Activated gamma-delta T cell (primary cell): ENCODE results near the gene MCM9.
"Not testable (repeated sequence)": the region's sequence is repeated elsewhere in the genome, so short reads cannot be mapped to it uniquely, and the experiment has no call there.

ENCODE experiments used
- DNase-seq: peaks from one replicate; lab custom pipeline; 2025; lab: John Stamatoyannopoulos, UW

MCM9 gene

GRCh38 chr6:118893064-118893806, 41.7 kb downstream of the MCM9 start:
- DNase-seq: no peak

GRCh38 chr6:118892355-118892991, 42.5 kb downstream of the MCM9 start:
- no peak for DNase-seq

DNA sequence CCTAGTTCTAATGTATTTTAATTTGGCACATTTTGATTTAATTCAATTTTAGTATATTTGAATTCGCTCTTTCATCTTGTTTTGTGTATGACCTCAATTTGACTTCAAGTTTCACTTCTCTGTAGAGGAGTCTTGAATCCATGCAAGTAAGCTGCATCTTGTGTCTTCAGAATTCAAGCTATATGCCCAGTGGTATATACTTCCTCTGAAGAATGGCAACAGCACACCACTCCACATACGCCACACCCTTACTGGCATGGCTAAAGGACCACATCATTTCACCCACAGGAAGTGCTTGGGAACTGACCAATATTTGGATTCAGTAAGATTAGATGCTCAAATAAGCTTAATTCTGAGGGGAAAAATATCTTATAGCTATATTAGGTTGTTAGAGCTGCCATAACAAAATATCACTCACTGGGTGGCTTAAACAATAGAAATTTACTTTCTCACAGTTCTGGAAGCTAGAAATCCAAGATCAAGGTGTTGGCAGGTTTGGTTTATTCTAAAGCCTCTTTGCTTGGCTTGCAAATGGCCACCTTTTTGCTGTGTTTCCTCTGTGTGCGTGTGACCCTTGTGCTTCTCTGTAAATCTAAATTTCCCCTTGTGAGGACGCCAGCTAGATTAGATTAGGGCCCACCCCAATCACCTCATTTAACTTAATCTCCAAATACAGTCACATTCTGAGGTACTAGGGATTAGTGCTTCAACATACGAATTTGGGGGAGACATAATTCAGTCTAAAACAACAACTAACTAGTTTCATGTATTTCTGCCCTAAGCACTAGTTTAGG, 43.8 kb downstream of the MCM9 start:
- no peak for DNase-seq

DNA sequence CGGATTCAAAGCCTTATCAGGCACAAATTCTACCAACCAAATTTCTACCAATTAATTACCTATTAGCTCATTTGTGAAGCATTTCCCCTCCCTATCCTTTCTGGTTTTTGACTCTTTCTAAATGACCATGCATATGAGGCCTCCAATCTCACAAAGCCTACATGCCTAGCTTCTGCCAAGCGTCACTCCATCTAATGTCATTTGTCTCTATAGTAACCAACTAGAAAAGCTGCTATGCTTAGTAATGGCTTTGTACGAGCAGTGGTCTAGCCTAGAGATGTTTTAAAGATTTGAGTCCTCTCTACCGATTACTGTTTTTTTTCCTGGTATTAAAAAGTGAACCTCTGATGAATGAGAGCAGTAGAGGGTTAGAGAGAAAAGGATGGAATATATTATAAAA, 45.8 kb downstream of the MCM9 start:
- no peak for DNase-seq

DNA sequence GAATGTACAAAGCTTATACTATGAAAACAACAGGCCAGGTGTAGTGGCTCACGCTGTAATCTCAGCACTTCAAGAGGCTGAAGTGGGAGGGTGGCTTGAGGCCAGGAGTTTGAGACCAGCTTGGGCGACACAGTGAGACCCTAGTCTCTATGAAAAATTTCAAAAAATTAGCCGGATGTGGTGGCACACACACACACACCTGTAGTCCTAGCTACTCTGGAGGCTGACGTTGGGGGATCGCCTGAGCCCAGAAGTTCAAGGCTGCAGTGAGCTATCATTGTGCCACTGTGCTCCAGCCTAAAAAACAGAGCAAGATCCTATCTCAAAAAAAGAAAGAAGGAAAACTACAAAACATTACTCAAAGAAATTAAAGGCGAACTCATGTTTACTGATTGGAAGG, 48.3 kb downstream of the MCM9 start:
- no peak for DNase-seq

DNA sequence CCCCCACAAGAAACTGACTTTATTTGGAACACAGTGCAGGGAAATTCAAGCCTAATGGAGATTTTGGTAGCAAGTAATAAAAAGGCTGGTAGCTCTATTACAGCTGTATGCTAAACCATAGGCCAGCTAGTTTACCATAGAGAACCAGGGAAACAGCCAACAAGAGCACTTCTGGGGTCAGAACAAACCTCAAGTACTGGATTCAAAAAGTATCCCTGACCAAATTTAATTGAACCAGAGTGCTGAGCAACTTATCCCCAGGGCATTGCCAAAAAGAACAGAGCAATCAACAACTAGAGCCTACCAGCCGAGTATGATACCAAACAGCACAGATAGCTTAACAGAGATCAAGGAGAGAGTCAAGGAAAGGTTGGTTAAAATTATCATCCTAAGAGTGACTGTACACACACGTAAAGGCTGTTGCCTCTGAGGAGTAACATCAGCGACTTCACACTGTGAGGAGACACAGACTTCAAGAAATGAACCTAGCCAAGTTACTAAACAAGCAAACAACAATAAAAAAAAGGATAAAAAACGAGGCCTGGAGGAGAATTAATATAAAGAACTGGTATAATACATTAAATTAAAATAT, 52.5 kb downstream of the MCM9 start:
- DNase-seq: no peak

DNA sequence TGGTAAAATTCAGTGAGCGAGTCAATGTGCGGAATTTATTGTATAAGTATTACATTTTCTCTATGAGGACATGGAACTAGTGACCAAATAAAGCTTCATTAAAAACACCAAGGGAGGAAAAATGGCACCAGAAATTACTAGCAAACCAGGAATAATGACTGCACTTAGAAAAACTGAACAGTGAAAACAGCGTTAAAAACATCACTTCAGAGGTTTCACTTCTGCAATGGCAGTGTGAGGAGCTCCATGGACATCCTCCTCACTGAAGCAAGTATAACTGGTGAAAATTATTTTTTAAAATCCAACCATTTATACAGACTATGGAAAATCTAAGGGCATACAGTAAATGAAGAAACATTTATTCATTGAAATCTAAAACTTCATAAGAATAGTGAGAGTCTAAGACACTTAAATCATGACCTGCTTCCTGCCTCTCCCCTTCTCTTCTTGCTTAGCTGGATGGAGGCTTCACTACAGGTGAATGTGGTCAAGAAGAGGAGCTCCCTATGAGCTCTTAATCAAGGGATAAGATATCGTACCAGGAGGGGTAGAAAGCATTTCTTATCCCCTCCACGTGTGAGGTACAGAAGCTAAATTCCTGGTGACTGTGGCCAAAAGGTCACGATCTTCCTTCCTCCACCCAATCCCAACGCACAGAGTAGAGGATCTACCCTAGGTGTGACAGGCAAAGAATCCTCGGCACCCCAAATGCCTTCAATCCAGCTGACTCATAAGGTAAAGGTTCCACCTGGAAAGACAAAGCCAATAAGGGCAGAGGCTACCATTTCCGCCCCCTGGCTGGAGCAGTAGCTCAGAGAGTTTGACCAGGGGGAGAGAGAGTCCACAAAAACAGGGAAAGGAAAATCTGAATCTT, 53.3 kb downstream of the MCM9 start:
- no peak for DNase-seq

GRCh38 chr6:118877806-118878205, 57.2 kb downstream of the MCM9 start:
- DNase-seq: no peak

DNA sequence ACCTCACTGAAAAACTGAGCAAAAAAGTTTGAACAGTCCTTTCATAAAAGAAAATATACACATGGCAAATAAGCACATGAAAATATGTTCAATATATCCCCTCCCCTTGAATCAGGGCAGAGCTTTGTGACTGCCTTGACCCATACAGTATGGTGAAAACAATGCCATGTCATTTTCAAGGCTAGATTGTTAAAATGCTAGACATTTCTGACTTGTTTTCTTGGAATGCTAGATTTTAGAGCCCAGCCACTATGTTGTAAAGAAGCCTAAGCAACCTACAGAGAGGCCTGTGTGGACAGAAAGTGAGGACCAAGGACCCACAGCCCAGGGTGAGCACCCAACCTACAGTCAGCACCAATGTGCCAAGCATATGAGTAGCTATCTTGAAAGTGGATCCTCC, 58.1 kb downstream of the MCM9 start:
- no peak for DNase-seq

GRCh38 chr6:118876198-118876597, 58.8 kb downstream of the MCM9 start:
- DNase-seq: no peak

DNA sequence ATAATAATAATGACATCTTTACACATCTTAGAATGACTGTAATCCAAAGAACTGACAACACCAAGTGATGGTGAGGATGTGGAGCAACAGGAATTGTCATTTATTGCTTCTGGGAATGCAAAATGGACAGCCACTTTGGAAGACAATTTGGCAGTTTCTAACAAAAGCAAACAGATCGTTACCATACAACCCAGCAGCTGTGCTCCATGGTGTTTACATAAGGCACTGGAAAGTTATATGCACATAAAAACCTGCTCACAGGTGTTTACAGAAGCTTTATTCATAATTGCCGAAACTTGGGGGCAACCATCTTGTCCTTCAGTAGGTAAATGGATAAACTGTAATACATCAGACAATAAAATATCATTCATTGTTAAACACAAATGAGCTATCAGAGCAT, 59.3 kb downstream of the MCM9 start:
- no peak for DNase-seq

GRCh38 chr6:118873239-118873638, 61.7 kb downstream of the MCM9 start:
- no peak for DNase-seq

DNA sequence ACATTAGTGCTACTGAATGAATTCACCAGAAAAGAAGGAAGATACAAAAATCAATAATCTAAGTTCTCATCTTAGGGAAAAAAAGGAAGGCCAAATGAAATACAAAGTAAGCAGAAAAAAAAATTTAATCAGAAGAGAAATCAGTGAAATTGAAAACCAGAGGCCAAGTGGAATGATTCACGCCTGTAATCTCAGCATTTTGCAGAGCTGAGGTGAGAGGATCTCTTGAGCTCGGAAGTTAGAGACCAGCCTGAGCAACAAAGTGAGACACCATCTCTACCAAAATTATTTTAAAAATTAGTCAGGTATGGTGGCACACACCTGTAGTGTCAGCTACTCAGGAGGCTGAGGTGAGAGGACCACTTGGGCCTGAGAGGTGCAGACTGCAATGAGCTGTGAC, 62.2 kb downstream of the MCM9 start:
- DNase-seq: no peak

DNA sequence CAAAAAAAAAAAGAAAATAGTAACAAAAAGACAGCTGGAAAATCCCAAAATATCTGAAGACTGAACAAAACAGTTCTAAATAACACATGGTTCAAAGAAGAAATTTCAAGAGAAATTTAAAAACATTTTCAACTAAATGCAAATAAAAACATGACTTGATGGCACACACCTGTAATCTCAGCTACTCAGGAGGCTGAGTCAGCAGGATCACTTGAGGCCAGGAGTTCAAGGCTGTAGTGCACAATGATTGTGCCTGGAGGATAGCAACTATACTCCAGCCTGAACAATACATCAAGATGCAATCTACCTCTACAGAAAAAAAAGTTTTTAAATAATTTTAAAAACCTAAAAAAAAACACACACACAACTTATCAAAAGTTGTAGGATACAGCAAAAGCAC, 62.6 kb downstream of the MCM9 start:
- no peak for DNase-seq

GRCh38 chr6:118871331-118871730, 63.6 kb downstream of the MCM9 start:
- no peak for DNase-seq

DNA sequence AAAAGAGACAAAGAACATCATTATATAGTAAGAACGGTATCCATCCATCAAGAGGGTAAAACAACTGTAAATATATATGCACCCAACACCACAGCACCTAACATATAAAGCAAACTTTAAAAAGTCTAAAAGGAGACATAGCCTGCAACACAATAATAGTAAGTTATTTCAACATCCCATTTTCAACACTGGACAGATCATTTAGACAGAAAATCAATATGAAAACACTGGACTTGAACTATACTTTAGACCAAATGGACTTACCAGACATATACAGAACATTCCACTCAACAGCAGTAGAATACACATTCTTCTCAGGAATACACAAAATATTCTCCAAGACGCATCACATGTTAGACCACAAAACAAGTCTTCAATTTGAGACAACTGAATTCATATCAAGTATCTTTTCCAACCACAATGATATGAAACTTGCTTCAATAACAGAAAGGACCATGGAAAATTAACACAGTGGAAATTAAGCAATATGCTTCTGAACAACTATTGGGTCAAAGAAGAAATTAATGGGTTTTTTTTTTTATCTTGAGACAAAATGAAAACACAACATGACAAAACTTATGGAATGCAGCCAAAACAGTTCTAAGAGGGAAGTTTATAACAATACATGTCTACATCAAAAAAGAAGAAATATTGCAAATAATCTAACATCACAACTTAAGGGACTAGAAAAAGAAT, 64.9 kb downstream of the MCM9 start:
- no peak for DNase-seq

- no peak for DNase-seq
Measured at GRCh38 chr6:118869350-118869749, 65.6 kb downstream of the MCM9 start.

DNA sequence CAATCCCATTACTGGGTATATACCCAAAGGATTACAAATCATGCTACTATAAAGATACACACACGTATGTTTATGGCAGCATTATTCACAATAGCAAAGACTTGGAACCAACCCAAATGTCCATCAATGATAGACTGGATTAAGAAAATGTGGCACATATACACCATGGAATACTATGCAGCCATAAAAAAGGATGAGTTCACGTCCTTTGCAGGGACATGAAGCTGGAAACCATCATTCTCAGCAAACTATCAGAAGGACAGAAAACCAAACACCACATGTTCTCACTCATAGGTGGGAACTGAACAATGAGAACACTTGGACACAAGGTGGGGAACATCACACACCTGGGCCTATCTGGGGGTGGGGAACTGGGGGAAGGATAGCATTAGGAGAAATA, 66.1 kb downstream of the MCM9 start:
- not testable (repeated sequence) for DNase-seq

DNA sequence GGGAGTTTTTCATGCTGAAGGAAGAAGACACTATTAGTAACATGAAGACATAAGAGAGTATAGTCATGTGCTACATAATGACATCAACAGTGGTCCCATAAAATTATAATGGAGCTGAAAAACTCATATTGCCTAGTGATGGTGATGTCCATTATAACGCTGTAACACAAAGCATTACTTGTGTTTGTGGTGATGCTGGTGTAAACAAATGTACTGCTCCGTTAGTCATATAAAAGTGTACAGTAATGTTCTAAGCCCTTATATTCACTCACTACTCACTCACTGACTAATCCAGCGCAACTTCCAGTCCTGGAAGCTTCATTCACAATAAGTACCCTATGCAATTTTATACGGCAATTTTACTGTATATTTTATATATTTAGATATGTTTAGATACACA, 67.8 kb downstream of the MCM9 start:
- DNase-seq: no peak

DNA sequence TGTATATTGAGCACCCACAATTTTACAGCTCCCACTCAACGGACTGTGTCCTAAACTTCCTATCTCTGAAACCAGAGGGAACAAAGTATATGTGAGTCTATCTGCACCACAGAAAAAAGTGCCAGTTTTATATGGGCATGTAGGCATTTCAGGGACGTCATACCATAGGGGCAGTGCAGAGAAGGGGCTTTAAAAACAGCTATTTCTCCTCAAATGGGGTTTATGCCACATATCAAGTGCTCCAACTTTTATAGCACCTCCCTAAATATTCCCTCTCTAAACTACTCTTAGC, 69.9 kb downstream of the MCM9 start:
- no peak for DNase-seq
